ENCODE results near the gene TYW3. TPM values are rescaled to one million over a fixed set of nuclear protein-coding genes. Genes with fewer than 3 reads are reported as not detected.

Gene TYW3
- total RNA-seq, 1 experiment from 2014 or later = 16.2 TPM

GRCh38 chr1:74726063-74726462, 6.9 kb upstream of the TYW3 start:
- no peak for DNase-seq
- Mint-ChIP-seq H3K4me1 (ENCODE audit: low read depth, unreplicated experiment) (no peaks in the 10 kb centered on the region), H3K27ac (ENCODE audit: unreplicated experiment) (no peak overlapping the region), H3K27me3 (ENCODE audit: insufficient read depth, unreplicated experiment) (no peaks in the 10 kb centered on the region), H3K4me3 (ENCODE audit: unreplicated experiment) (no peak overlapping the region), H3K9me3 (ENCODE audit: unreplicated experiment) (no peaks in the 10 kb centered on the region), H3K36me3 (ENCODE audit: insufficient read depth, unreplicated experiment) (peaks cover 22% of the 10 kb centered on the region)
- CTCF ChIA-PET = no interaction called here
- peaks cover 3% of the 10 kb centered on the region for H3K9me3 ChIP-seq
- peaks cover 14% of the 10 kb centered on the region; the same call in 1 of the 2 replicates for H3K4me1 ChIP-seq
- H3K36me3 ChIP-seq (ENCODE audit: control insufficient read depth, insufficient read depth, low read length) = 0 out of 2 replicates have a peak, but pooled peaks cover 2% of the 10 kb centered on the region
- H3K4me3 ChIP-seq (ENCODE audit: low read depth, low read length) = no peak overlapping the region
- intact Hi-C loops (cut with micrococcal nuclease; ENCODE audit: unreplicated experiment) = no loop called here
- no peaks in the 10 kb centered on the region for H3K27me3 ChIP-seq (replicated peaks; ENCODE audit: control insufficient read depth, insufficient read depth, low read length)
- BruUV-seq (replicated peaks) = no TSS peak
- no peak for TF ChIP-seq CTCF (IDR thresholded peaks at IDR 0.05; ENCODE audit: insufficient read depth in 1 of 2, low read depth in 1 of 2, low read length in 1 of 2, severe bottlenecking in 1 of 2, unreplicated experiment in 1 of 2)
- POLR2A ChIA-PET = no interaction called here

- Histone ChIP-seq H3K36me3 (ENCODE audit: control insufficient read depth, insufficient read depth, low read length) (0 out of 2 replicates have a peak, but pooled peaks cover 2% of the 10 kb centered on the region), H3K4me3 (ENCODE audit: low read depth, low read length) (no peak overlapping the region), H3K4me1 (peaks cover 15% of the 10 kb centered on the region; the same call in 1 of the 2 replicates), H3K9me3 (peaks cover 3% of the 10 kb centered on the region), H3K27me3 (replicated peaks; ENCODE audit: control insufficient read depth, insufficient read depth, low read length) (no peaks in the 10 kb centered on the region)
- intact Hi-C loops (cut with micrococcal nuclease; ENCODE audit: unreplicated experiment) = no loop called here
- Mint-ChIP-seq H3K4me3 (ENCODE audit: unreplicated experiment) (no peak overlapping the region), H3K27me3 (ENCODE audit: insufficient read depth, unreplicated experiment) (no peaks in the 10 kb centered on the region), H3K9me3 (ENCODE audit: unreplicated experiment) (no peaks in the 10 kb centered on the region), H3K27ac (ENCODE audit: unreplicated experiment) (no peak overlapping the region), H3K4me1 (ENCODE audit: low read depth, unreplicated experiment) (no peaks in the 10 kb centered on the region), H3K36me3 (ENCODE audit: insufficient read depth, unreplicated experiment) (peaks cover 16% of the 10 kb centered on the region)
- ChIA-PET POLR2A (no interaction called here), CTCF (no interaction called here)
- no peak for DNase-seq
- no peak for TF ChIP-seq CTCF (IDR thresholded peaks at IDR 0.05; ENCODE audit: insufficient read depth in 1 of 2, low read depth in 1 of 2, low read length in 1 of 2, severe bottlenecking in 1 of 2, unreplicated experiment in 1 of 2)
- BruUV-seq (replicated peaks) = no TSS peak
These were observed 4.2 kb upstream of the TYW3 start for GRCh38 chr1:74728736-74729135.

- Histone ChIP-seq H3K36me3 (ENCODE audit: control insufficient read depth, insufficient read depth, low read length) (0 out of 2 replicates have a peak, but pooled peaks cover 2% of the 10 kb centered on the region), H3K4me3 (ENCODE audit: low read depth, low read length) (no peak overlapping the region), H3K4me1 (peaks cover 15% of the 10 kb centered on the region; the same call in 1 of the 2 replicates), H3K27me3 (replicated peaks; ENCODE audit: control insufficient read depth, insufficient read depth, low read length) (no peaks in the 10 kb centered on the region), H3K9me3 (peaks cover 3% of the 10 kb centered on the region)
- no peaks in the 10 kb centered on the region for H3K27me3 Mint-ChIP-seq (ENCODE audit: insufficient read depth, unreplicated experiment)
- POLR2A ChIA-PET = interaction anchor here (0.6 kb wide), 1 partner anchor 16 kb away, joined by 3 read pairs; no protein-coding TSS in a partner anchor
- CTCF ChIA-PET = no interaction called here
- peak overlapping the region; percentile 36 for H3K4me3 Mint-ChIP-seq (ENCODE audit: unreplicated experiment)
- no peak overlapping the region for H3K27ac Mint-ChIP-seq (ENCODE audit: unreplicated experiment)
- H3K9me3 Mint-ChIP-seq (ENCODE audit: unreplicated experiment) = no peaks in the 10 kb centered on the region
- no peak for TF ChIP-seq CTCF (IDR thresholded peaks at IDR 0.05; ENCODE audit: insufficient read depth in 1 of 2, low read depth in 1 of 2, low read length in 1 of 2, severe bottlenecking in 1 of 2, unreplicated experiment in 1 of 2)
- BruUV-seq (replicated peaks) = no TSS peak
- intact Hi-C loops (cut with micrococcal nuclease; ENCODE audit: unreplicated experiment) = loop anchor here (5.0 kb wide), 1 partner anchor 533 kb away; the partner anchor contains the start of genes FPGT and LRRIQ3
- H3K4me1 Mint-ChIP-seq (ENCODE audit: low read depth, unreplicated experiment) = no peaks in the 10 kb centered on the region
- H3K36me3 Mint-ChIP-seq (ENCODE audit: insufficient read depth, unreplicated experiment) = peaks cover 11% of the 10 kb centered on the region
- DNase-seq = no peak
These were observed 3.0 kb upstream of the TYW3 start for GRCh38 chr1:74729741-74730478.
